Choroid plexus epithelial cell (primary cell): ENCODE data around the gene LMNTD1.

Experiments used
- DNase-seq: peaks from one replicate; pipeline ENCODE4 v3.0.0-alpha.2; 2010; ENCODE audit warnings: low read depth
- H3K4me3 ChIP-seq: 2 replicates; pipeline ENCODE4 v1.5.1; 2011; ENCODE audit warnings: low read depth, mild to moderate bottlenecking, control low read depth, low read length, moderate library complexity
- CTCF ChIP-seq: conservative IDR thresholded peaks from 2 replicates; pipeline ENCODE4 v1.5.1; 2011; ENCODE audit warnings: low read depth, mild to moderate bottlenecking, control low read depth, inconsistent platforms, low read length, moderate library complexity

The LMNTD1 gene

GRCh38 chr12:25552681-25553080 is 402 bp downstream of the LMNTD1 start:
- peak; percentile 53 for DNase-seq
- H3K4me3 ChIP-seq = no peak overlapping the region
- no peak for TF ChIP-seq CTCF

GRCh38 chr12:25550186-25550585 is 2.9 kb downstream of the LMNTD1 start:
- no peak for TF ChIP-seq CTCF
- H3K4me3 ChIP-seq = no peak overlapping the region
- peak; percentile 32 for DNase-seq

- no peak overlapping the region for H3K4me3 ChIP-seq
Measured at GRCh38 chr12:25549120-25549519, 4.0 kb downstream of the LMNTD1 start.

GRCh38 chr12:25546318-25546717 is 6.8 kb downstream of the LMNTD1 start:
- no peak for TF ChIP-seq CTCF
- H3K4me3 ChIP-seq = no peak overlapping the region
- DNase-seq = no peak

More at GRCh38 chr12:25549120-25549519, 4.0 kb downstream of the LMNTD1 start:
- DNase-seq = no peak
- no peak for TF ChIP-seq CTCF

GRCh38 chr12:25533150-25533549 is 19.9 kb downstream of the LMNTD1 start:
- TF ChIP-seq CTCF = no peak
- no peak for DNase-seq
- H3K4me3 ChIP-seq = no peak overlapping the region

- no peak for TF ChIP-seq CTCF
- H3K4me3 ChIP-seq = no peak overlapping the region
- no peak for DNase-seq
Measured at GRCh38 chr12:25531502-25532052, 21.5 kb downstream of the LMNTD1 start.

GRCh38 chr12:25529738-25530137 is 23.3 kb downstream of the LMNTD1 start:
- H3K4me3 ChIP-seq = no peak overlapping the region
- TF ChIP-seq CTCF = no peak
- peak; percentile 57 for DNase-seq
